Parathyroid adenoma (tissue), 2 donors: Measurements from ENCODE around the gene SMC1A.
A peak's percentile ranks its signal among the peaks of the same experiment; 100 is the strongest.

ENCODE experiments used
- H2AFZ ChIP-seq: fragments of 300-600 bp; sonication (generic); one replicate; pipeline ENCODE4 v1.7.0; 2017; ENCODE audit warnings: antibody characterized with exemption, mild to moderate bottlenecking
- H3K27ac ChIP-seq: fragments of 300-600 bp; sonication (generic); one replicate; pipeline ENCODE4 v1.7.0; 2017
- H3K27me3 ChIP-seq: fragments of 300-600 bp; sonication (generic); one replicate; pipeline ENCODE4 v1.7.0; 2017; ENCODE audit warnings: low read length; ENCODE audit not compliant: control insufficient read depth, insufficient read depth
- H3K36me3 ChIP-seq: fragments of 300-600 bp; sonication (generic); one replicate; pipeline ENCODE4 v1.7.0; 2017; ENCODE audit warnings: low read length; ENCODE audit not compliant: control insufficient read depth, insufficient read depth
- H3K4me1 ChIP-seq: fragments of 300-600 bp; sonication (generic); one replicate; pipeline ENCODE4 v1.7.0; 2017; ENCODE audit warnings: control low read depth
- H3K4me2 ChIP-seq: fragments of 300-600 bp; sonication (generic); one replicate; pipeline ENCODE4 v1.7.0; 2017; ENCODE audit warnings: low read length
- H3K4me3 ChIP-seq: fragments of 300-600 bp; sonication (generic); one replicate; pipeline ENCODE4 v1.7.0; 2017; ENCODE audit warnings: low read depth, low read length
- H3K79me2 ChIP-seq: fragments of 300-600 bp; sonication (generic); one replicate; pipeline ENCODE4 v1.7.0; 2017; ENCODE audit warnings: control low read depth
- H3K9ac ChIP-seq: fragments of 300-600 bp; sonication (generic); one replicate; pipeline ENCODE4 v1.7.0; 2017; ENCODE audit warnings: mild to moderate bottlenecking
- H3K9me3 ChIP-seq: fragments of 300-600 bp; sonication (generic); one replicate; pipeline ENCODE4 v1.7.0; 2017; ENCODE audit warnings: low read length; ENCODE audit not compliant: control insufficient read depth
- TF ChIP-seq, protein P1 (sequence below): fragments of 300-600 bp; sonication (generic); IDR thresholded peaks from one replicate; pipeline ENCODE4 v1.7.0; 2017; ENCODE audit warnings: antibody characterized with exemption, mild to moderate bottlenecking
- donor health status: primary hyperparathyroidism.

SMC1A gene

DNA sequence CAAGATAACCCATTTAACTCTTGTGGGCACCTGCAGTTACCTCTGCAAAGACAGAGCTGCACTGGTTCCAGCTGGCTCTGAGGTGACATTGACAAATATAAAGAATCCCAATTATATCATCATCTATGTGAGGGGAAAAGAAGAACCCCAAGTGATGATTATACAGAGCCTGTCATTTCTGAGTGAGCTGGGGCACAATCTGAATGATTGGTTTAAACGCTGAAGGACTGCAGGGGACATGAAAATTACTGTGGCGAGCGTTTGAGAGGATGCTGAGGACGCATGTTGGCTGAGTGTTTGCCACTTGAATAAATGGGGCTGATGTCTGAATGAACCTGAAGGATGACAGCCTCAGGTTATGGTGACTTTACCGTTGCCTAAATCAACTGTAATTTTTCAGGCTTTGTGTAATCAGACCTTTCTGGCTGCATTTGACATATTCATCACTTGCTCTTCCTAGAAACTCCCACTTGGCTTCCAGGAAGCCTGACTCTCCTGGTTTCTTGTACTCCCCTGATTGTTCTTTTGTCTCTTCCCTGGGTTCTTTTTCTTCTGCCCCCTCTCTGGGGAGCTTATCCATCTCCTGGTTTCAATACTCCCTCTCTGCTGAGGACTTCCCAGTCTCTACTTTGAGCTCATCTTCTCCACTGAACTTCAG, 15.8 kb upstream of the SMC1A start:
- H3K79me2 ChIP-seq = peaks cover 3% of the 10 kb centered on the region
- no peaks in the 10 kb centered on the region for H3K9me3 ChIP-seq
- no peak overlapping the region for H3K4me2 ChIP-seq
- H3K36me3 ChIP-seq = no peaks in the 10 kb centered on the region
- H3K9ac ChIP-seq = no peak overlapping the region
- TF ChIP-seq, protein P1, sequence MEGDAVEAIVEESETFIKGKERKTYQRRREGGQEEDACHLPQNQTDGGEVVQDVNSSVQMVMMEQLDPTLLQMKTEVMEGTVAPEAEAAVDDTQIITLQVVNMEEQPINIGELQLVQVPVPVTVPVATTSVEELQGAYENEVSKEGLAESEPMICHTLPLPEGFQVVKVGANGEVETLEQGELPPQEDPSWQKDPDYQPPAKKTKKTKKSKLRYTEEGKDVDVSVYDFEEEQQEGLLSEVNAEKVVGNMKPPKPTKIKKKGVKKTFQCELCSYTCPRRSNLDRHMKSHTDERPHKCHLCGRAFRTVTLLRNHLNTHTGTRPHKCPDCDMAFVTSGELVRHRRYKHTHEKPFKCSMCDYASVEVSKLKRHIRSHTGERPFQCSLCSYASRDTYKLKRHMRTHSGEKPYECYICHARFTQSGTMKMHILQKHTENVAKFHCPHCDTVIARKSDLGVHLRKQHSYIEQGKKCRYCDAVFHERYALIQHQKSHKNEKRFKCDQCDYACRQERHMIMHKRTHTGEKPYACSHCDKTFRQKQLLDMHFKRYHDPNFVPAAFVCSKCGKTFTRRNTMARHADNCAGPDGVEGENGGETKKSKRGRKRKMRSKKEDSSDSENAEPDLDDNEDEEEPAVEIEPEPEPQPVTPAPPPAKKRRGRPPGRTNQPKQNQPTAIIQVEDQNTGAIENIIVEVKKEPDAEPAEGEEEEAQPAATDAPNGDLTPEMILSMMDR = no peak
- no peak overlapping the region for H2AFZ ChIP-seq
- no peaks in the 10 kb centered on the region for H3K27me3 ChIP-seq
- no peak overlapping the region for H3K4me3 ChIP-seq
- H3K27ac ChIP-seq = no peak overlapping the region
- no peaks in the 10 kb centered on the region for H3K4me1 ChIP-seq

- Histone ChIP-seq H3K27me3 (no peaks in the 10 kb centered on the region), H3K4me2 (no peak overlapping the region), H3K9me3 (no peaks in the 10 kb centered on the region), H3K36me3 (no peaks in the 10 kb centered on the region), H3K9ac (no peak overlapping the region), H2AFZ (no peak overlapping the region), H3K79me2 (peaks cover 3% of the 10 kb centered on the region), H3K27ac (no peak overlapping the region), H3K4me3 (no peak overlapping the region), H3K4me1 (no peaks in the 10 kb centered on the region)
- TF ChIP-seq, protein P1 = no peak
These were observed 14.8 kb upstream of the SMC1A start for GRCh38 chrX:53437206-53437605.

DNA sequence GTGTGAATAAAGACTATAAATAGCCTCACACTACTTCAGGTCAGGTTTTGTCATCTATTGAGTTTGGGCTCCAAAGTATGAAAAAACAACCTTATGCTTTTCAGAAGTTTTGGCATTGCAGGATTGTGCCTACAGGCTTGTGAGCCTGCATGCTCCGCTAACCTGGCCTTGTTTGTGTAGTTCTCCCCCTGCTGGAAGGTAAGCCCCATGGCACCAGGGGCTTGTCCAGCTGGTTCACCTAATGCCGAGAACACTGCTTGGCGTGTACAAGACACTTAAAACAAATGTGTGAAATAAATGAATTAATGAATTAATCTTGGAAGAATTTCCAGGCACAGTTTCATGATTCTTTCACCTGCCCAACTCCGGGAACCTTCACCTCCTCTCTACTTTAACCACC, 13.5 kb upstream of the SMC1A start:
- Histone ChIP-seq H3K27ac (no peak overlapping the region), H3K9ac (no peak overlapping the region), H3K4me2 (no peak overlapping the region), H3K79me2 (peaks cover 3% of the 10 kb centered on the region), H3K9me3 (no peaks in the 10 kb centered on the region), H3K36me3 (no peaks in the 10 kb centered on the region), H3K4me1 (no peaks in the 10 kb centered on the region), H2AFZ (no peak overlapping the region), H3K4me3 (no peak overlapping the region), H3K27me3 (no peaks in the 10 kb centered on the region)
- TF ChIP-seq, protein P1 = peak; percentile 71

DNA sequence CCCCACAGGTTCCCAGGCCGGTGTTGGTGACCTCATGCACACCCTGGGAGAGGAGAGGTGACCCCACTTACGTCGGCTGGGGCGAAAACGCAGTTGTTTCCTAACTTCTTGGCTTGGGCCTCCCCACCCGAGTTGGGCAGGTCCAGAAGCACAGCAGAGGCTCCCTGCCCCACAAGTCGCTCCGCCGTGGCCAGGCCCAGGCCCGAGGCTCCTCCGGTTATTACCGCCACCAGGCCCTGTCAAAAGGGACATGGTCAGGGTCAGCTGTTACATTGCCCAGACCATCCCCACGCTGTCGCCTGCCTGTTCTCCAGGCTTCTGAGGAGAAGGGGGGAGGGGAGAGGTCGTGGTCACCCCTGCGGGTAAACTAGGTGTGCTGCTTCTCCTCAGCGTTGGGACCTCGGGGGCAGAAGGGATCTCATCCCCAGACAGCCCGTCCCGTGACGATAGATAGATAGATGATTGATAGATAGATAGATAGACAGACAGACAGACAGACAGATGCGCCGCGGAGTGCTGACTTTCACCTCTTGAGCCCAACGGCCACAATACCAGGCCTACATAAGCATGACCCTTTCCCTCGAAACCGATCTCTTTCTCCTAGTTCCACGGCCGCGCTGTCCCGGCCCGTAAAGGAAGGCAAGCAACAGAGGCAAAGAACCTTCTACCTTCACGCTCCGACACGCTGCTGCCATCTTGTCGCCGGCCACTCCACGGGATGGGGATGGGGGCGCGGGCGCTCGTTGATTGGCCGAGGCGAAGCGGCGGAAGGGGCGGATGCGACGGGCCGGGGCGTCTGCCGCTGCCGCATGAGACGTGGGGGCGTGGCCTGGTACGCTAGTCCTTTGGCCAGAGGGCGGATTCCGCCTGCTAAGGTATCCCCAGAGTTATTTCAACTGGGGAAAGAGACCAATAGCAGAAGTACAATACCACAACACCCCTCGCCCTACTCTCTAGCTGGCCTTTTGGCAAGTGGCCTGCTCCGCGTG, 11.5 kb upstream of the SMC1A start, which contains the start of gene HSD17B10:
TSS of gene HSD17B10 (minus strand) at position 720 of the 989 bp plus-strand sequence. CDS start at position 695, 25 bp downstream.
- peak within 1 kb of the TSS; percentile 73 for H3K27ac ChIP-seq
- no peaks in the 10 kb centered on the region for H3K9me3 ChIP-seq
- peaks cover 3% of the 10 kb centered on the region for H3K79me2 ChIP-seq
- H3K4me1 ChIP-seq = no peaks in the 10 kb centered on the region
- H3K9ac ChIP-seq = peak within 1 kb of the TSS; percentile 19
- H3K27me3 ChIP-seq = no peaks in the 10 kb centered on the region
- H3K4me3 ChIP-seq = peak within 1 kb of the TSS; percentile 68
- peak within 1 kb of the TSS; percentile 66 for H3K4me2 ChIP-seq
- H3K36me3 ChIP-seq = no peaks in the 10 kb centered on the region
- TF ChIP-seq, protein P1 = no peak
- peak within 1 kb of the TSS; percentile 90 for H2AFZ ChIP-seq
